MCF 10A (cell line): ENCODE measurements around the gene RLF. TPM values are rescaled to one million over a fixed set of nuclear protein-coding genes. Genes with fewer than 3 reads are reported as not detected.
A peak's percentile ranks its signal among the peaks of the same experiment; 100 is the strongest.

Experiments used
- BruUV-seq: library from RNA; stranded (reverse); fragments of 400-500 nt; replicated peaks from 2 replicates; lab custom pipeline; 2021; lab: Mats Ljungman, UMichigan
- CTCF ChIA-PET: fragments of 300-600 bp; sonication (Branson Sonifier 250); formaldehyde crosslinking; extraction: SDS; loops from one replicate; lab custom pipeline; 2021; ENCODE audit warnings: antibody characterized with exemption, inconsistent platforms; lab: Yijun Ruan, JAX
- POLR2A ChIA-PET: fragments of 300-600, 350-650 bp; sonication (Branson Sonifier 250); formaldehyde crosslinking; extraction: SDS; loops from one replicate; lab custom pipeline; 2020; ENCODE audit warnings: antibody characterized with exemption, inconsistent platforms; lab: Yijun Ruan, JAX
- DNase-seq: peaks from one replicate; pipeline ENCODE4 v3.0.0-alpha.2; 2018; ENCODE audit not compliant: unreplicated experiment
- H3K27ac Mint-ChIP-seq: one replicate; pipeline ENCODE4 v1.8.0; 2022; ENCODE audit warnings: mild to moderate bottlenecking, low read depth, mixed read lengths; ENCODE audit not compliant: unreplicated experiment
- H3K27me3 Mint-ChIP-seq: one replicate; pipeline ENCODE4 v1.8.0; 2022; ENCODE audit warnings: mixed read lengths; ENCODE audit not compliant: insufficient read depth, unreplicated experiment
- H3K36me3 Mint-ChIP-seq: one replicate; pipeline ENCODE4 v1.8.0; 2022; ENCODE audit warnings: mild to moderate bottlenecking, moderate library complexity, mixed read lengths; ENCODE audit not compliant: insufficient read depth, unreplicated experiment
- H3K4me1 Mint-ChIP-seq: one replicate; pipeline ENCODE4 v1.8.0; 2022; ENCODE audit warnings: mixed read lengths; ENCODE audit not compliant: insufficient read depth, unreplicated experiment
- H3K4me3 Mint-ChIP-seq: one replicate; pipeline ENCODE4 v1.8.0; 2022; ENCODE audit warnings: mild to moderate bottlenecking, moderate library complexity, mixed read lengths; ENCODE audit not compliant: unreplicated experiment
- H3K9me3 Mint-ChIP-seq: one replicate; pipeline ENCODE4 v1.8.0; 2022; ENCODE audit warnings: mixed read lengths; ENCODE audit not compliant: unreplicated experiment
- intact Hi-C: fragments of 100-400 bp; cut with micrococcal nuclease; formaldehyde crosslinking; loops from 2 replicates; pipeline ENCODE4 v1.14.1; 2022
- total RNA-seq: library from RNA; stranded (reverse); gene quantifications from 2 replicates; pipeline ENCODE4 v1.2.3, GENCODE V29; 2022
- TF ChIP-seq, protein P1 (sequence below): fragments of 200-600 bp; IDR thresholded peaks from one replicate; pipeline ENCODE4 v1.8.0; 2022; ENCODE audit warnings: antibody characterized with exemption, mild to moderate bottlenecking; ENCODE audit not compliant: unreplicated experiment

RLF gene
- total RNA-seq, 1 experiment from 2014 or later = 8.8 TPM

DNA sequence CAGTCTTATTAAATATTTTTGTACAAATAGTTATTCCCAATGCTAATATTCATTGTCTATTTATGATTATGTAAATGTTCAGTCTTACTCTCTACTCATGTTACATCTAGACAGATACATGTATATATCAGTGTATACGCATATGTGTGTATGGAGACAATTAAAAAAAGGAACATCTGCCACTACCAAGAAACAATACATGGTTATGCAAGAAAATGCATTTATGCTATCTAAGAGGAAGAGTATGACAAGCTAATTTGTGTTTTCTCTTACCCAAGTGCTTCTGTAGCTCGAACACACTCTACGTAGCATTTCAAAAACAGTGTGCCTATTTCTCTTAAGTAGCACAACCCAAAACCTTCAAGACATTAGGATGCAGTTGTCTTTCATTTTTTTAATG lies 6.1 kb upstream of the RLF start:
- H3K4me3 Mint-ChIP-seq = no peak overlapping the region
- no peak for DNase-seq
- BruUV-seq = no TSS peak
- TF ChIP-seq, protein P1, sequence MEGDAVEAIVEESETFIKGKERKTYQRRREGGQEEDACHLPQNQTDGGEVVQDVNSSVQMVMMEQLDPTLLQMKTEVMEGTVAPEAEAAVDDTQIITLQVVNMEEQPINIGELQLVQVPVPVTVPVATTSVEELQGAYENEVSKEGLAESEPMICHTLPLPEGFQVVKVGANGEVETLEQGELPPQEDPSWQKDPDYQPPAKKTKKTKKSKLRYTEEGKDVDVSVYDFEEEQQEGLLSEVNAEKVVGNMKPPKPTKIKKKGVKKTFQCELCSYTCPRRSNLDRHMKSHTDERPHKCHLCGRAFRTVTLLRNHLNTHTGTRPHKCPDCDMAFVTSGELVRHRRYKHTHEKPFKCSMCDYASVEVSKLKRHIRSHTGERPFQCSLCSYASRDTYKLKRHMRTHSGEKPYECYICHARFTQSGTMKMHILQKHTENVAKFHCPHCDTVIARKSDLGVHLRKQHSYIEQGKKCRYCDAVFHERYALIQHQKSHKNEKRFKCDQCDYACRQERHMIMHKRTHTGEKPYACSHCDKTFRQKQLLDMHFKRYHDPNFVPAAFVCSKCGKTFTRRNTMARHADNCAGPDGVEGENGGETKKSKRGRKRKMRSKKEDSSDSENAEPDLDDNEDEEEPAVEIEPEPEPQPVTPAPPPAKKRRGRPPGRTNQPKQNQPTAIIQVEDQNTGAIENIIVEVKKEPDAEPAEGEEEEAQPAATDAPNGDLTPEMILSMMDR = no peak
- no peaks in the 10 kb centered on the region for H3K9me3 Mint-ChIP-seq
- no peaks in the 10 kb centered on the region for H3K27me3 Mint-ChIP-seq
- ChIA-PET POLR2A (interaction anchor here (1.7 kb wide), 1 partner anchor 102 kb away, joined by 6 read pairs; no protein-coding TSS in a partner anchor), CTCF (interaction anchor here (0.6 to 8.0 kb wide), 8 partner anchors 8 to 249 kb away, joined by 3 to 182 read pairs (median 12); no protein-coding TSS in a partner anchor)
- no peaks in the 10 kb centered on the region for H3K36me3 Mint-ChIP-seq
- peaks cover 8% of the 10 kb centered on the region for H3K4me1 Mint-ChIP-seq
- intact Hi-C loops = no loop called here
- no peak overlapping the region for H3K27ac Mint-ChIP-seq

GRCh38 chr1:40155910-40156309 lies 5.3 kb upstream of the RLF start:
- Mint-ChIP-seq H3K4me3 (no peak overlapping the region), H3K27ac (no peak overlapping the region), H3K9me3 (no peaks in the 10 kb centered on the region), H3K36me3 (peaks cover under 1% of the 10 kb centered on the region), H3K27me3 (no peaks in the 10 kb centered on the region), H3K4me1 (peaks cover 8% of the 10 kb centered on the region)
- no TSS peak for BruUV-seq
- POLR2A ChIA-PET = no interaction called here
- TF ChIP-seq, protein P1 = no peak
- intact Hi-C loops = no loop called here
- CTCF ChIA-PET = interaction anchor here (0.7 to 8.0 kb wide), 6 partner anchors 13 to 249 kb away, joined by 3 to 182 read pairs (median 6); no protein-coding TSS in a partner anchor
- no peak for DNase-seq

- CTCF ChIA-PET = interaction anchor here (0.6 to 1.2 kb wide), 4 partner anchors 11 to 232 kb away, joined by 3 to 5 read pairs (median 4); no protein-coding TSS in a partner anchor
- TF ChIP-seq, protein P1 = no peak
- H3K27me3 Mint-ChIP-seq = no peaks in the 10 kb centered on the region
- peaks cover 4% of the 10 kb centered on the region for H3K4me1 Mint-ChIP-seq
- intact Hi-C loops = loop anchor here (5.0 kb wide), 1 partner anchor 97 kb away; the partner anchor contains the start of gene ZMPSTE24
- no peak for DNase-seq
- no peak overlapping the region for H3K27ac Mint-ChIP-seq
- TSS peak; percentile 98 for BruUV-seq
- POLR2A ChIA-PET = interaction anchor here (0.7 to 4.4 kb wide), 7 partner anchors 10 to 213 kb away, joined by 3 to 30 read pairs (median 5); partner anchors contain the start of genes CAP1, SMAP2 and ZMPSTE24
- H3K9me3 Mint-ChIP-seq = no peaks in the 10 kb centered on the region
- peaks cover 6% of the 10 kb centered on the region for H3K36me3 Mint-ChIP-seq
- no peak overlapping the region for H3K4me3 Mint-ChIP-seq
Observed at GRCh38 chr1:40160806-40161124, 422 bp upstream of the RLF start.

- Mint-ChIP-seq H3K4me1 (peaks cover 6% of the 10 kb centered on the region), H3K9me3 (no peaks in the 10 kb centered on the region), H3K27me3 (no peaks in the 10 kb centered on the region), H3K4me3 (no peak overlapping the region), H3K36me3 (peaks cover 6% of the 10 kb centered on the region), H3K27ac (no peak overlapping the region)
- TF ChIP-seq, protein P1 = no peak
- ChIA-PET POLR2A (interaction anchor here (0.6 to 4.4 kb wide), 19 partner anchors 9 to 497 kb away, joined by 3 to 30 read pairs (median 3); partner anchors contain the start of genes CAP1, SMAP2 and ZMPSTE24), CTCF (interaction anchor here (0.6 to 2.4 kb wide), 8 partner anchors 9 to 278 kb away, joined by 3 to 13 read pairs (median 4); no protein-coding TSS in a partner anchor)
- BruUV-seq = no TSS peak
- no peak for DNase-seq
- intact Hi-C loops = loop anchor here (5.0 kb wide), 1 partner anchor 95 kb away; the partner anchor contains the start of gene ZMPSTE24
Observed at GRCh38 chr1:40161888-40162397, 756 bp downstream of the RLF start.
